HFFc6 (cell line): ENCODE results near the gene SLC22A23. TPM values are rescaled to one million over a fixed set of nuclear protein-coding genes. Genes with fewer than 3 reads are reported as not detected.

Source experiments
- DNase-seq: peaks from one replicate; pipeline ENCODE4 v3.0.0-alpha.2; 2018
- H3K27ac Mint-ChIP-seq: 2 replicates; pipeline ENCODE4 v1.8.0; 2020; ENCODE audit warnings: mild to moderate bottlenecking, mixed read lengths
- H3K27me3 Mint-ChIP-seq: 2 replicates; pipeline ENCODE4 v1.8.0; 2021; ENCODE audit warnings: mild to moderate bottlenecking, moderate library complexity, mixed read lengths; ENCODE audit not compliant: insufficient read depth
- H3K36me3 Mint-ChIP-seq: 2 replicates; pipeline ENCODE4 v1.8.0; 2021; ENCODE audit warnings: low read depth, mixed read lengths
- H3K4me1 Mint-ChIP-seq: 2 replicates; pipeline ENCODE4 v1.8.0; 2020; ENCODE audit warnings: low read depth, mixed read lengths
- H3K4me3 Mint-ChIP-seq: 2 replicates; pipeline ENCODE4 v1.8.0; 2020; ENCODE audit warnings: mild to moderate bottlenecking, moderate library complexity, mixed read lengths
- H3K9me3 Mint-ChIP-seq: 2 replicates; pipeline ENCODE4 v1.8.0; 2020; ENCODE audit warnings: mild to moderate bottlenecking, mixed read lengths
- total RNA-seq, 6 experiments: library from RNA; stranded (reverse); fragmentation: NEBNext Ultra II Directional; extraction: Animal tissue kit (Norgen Biotek cat#: 25700); gene quantifications; 2 replicates in 1 of 6; 3 replicates in 5 of 6; pipeline ENCODE4 v1.2.3, GENCODE V29; 2021
- TF ChIP-seq, protein P1 (sequence below): fragments of 200-600 bp; sonication (generic); IDR thresholded peaks from 2 replicates; pipeline ENCODE4 v1.5.0; 2021; ENCODE audit warnings: antibody characterized with exemption, mild to moderate bottlenecking

SLC22A23 gene
- total RNA-seq, 6 experiments from 2014 or later: 0.10 to 0.55 (median 0.21) TPM

DNA sequence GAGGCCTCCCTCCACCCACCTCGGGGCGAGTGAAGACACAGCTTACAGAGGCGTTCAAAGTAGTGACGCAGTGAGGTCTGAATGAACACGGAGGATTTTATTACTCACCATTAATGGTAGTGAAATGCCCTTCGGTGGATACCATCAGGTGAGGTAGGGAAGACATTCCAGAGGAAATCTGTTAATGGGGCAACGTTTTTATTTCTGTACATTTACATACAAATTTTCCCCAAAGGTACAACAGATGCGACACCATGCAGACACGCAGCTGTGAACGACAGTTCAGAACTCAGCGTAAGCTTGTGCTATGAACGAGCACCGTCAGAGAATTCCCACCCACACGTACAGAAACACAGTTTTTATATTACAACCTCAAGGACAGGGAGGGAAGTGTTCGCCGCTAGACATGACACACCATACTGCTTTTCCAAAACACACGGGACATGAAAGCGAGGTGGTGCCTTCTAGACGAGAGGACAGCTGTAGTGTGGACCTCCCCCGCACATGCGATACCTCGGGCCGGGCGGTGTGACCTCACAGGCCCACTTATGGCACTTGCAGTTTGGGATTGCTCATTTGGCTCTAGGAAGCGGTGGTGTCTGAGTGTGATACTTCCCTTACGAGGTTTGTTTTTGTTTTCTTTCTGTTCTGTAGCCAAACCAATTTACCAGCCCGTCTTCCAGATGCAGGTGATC, 187.4 kb downstream of the SLC22A23 start:
- H3K36me3 Mint-ChIP-seq: peaks cover 16% of the 10 kb centered on the region
- H3K4me3 Mint-ChIP-seq: no peak overlapping the region
- no peak for DNase-seq
- H3K27ac Mint-ChIP-seq: no peak overlapping the region
- TF ChIP-seq, protein P1, sequence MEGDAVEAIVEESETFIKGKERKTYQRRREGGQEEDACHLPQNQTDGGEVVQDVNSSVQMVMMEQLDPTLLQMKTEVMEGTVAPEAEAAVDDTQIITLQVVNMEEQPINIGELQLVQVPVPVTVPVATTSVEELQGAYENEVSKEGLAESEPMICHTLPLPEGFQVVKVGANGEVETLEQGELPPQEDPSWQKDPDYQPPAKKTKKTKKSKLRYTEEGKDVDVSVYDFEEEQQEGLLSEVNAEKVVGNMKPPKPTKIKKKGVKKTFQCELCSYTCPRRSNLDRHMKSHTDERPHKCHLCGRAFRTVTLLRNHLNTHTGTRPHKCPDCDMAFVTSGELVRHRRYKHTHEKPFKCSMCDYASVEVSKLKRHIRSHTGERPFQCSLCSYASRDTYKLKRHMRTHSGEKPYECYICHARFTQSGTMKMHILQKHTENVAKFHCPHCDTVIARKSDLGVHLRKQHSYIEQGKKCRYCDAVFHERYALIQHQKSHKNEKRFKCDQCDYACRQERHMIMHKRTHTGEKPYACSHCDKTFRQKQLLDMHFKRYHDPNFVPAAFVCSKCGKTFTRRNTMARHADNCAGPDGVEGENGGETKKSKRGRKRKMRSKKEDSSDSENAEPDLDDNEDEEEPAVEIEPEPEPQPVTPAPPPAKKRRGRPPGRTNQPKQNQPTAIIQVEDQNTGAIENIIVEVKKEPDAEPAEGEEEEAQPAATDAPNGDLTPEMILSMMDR: no peak
- H3K4me1 Mint-ChIP-seq: no peaks in the 10 kb centered on the region
- no peaks in the 10 kb centered on the region for H3K9me3 Mint-ChIP-seq
- H3K27me3 Mint-ChIP-seq: no peaks in the 10 kb centered on the region; the same call in 1 of the 2 replicates

DNA sequence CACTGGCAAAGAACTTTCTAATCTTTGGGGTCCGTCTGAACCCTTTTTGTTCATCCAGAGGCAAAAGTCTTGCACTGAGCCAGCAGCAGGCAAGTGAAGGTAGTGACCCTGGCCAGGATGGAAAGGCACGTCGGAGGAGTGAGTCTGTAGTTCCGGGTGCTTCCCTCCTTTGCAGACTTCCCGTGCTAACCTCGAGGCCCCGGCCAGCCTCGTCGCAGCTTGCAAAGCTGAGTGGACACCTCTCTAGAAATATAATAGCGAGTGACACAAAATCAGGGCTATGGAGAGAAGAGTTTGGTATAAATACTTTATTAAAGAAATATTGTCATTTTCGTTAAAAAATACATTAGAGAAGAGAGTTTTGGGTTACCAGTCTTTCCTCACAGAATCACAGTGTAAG, 188.2 kb downstream of the SLC22A23 start:
- no peak overlapping the region for H3K27ac Mint-ChIP-seq
- H3K9me3 Mint-ChIP-seq: no peaks in the 10 kb centered on the region
- no peaks in the 10 kb centered on the region; the same call in 1 of the 2 replicates for H3K27me3 Mint-ChIP-seq
- no peak overlapping the region for H3K4me3 Mint-ChIP-seq
- peaks cover 16% of the 10 kb centered on the region for H3K36me3 Mint-ChIP-seq
- H3K4me1 Mint-ChIP-seq: no peaks in the 10 kb centered on the region
- TF ChIP-seq, protein P1: no peak
- DNase-seq: no peak

DNA sequence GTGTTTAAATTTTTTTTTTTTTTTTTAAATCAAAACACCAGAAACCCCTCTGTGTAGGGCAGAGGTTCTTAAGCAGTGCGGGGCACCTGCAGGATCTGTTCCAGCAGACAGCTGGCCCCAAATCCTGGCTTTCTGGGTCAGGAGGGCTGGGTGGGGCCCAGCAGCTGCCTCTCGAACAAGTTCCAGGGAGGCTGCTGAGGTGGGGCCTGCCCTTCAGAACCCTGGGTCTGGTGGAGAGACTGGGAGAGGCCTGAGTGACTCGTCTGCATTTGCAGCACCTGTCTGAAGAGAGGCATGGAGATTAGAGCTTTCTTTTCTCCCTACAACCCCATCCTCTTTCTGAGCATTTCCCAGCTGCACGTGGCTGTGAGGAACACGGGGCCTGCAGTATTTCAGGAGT, 189.7 kb downstream of the SLC22A23 start:
- TF ChIP-seq, protein P1: no peak
- H3K27ac Mint-ChIP-seq: no peak overlapping the region
- no peak for DNase-seq
- no peaks in the 10 kb centered on the region; the same call in 1 of the 2 replicates for H3K27me3 Mint-ChIP-seq
- peaks cover 11% of the 10 kb centered on the region; the same call in 1 of the 2 replicates for H3K4me1 Mint-ChIP-seq
- H3K9me3 Mint-ChIP-seq: no peaks in the 10 kb centered on the region
- no peak overlapping the region for H3K4me3 Mint-ChIP-seq
- peaks cover 20% of the 10 kb centered on the region for H3K36me3 Mint-ChIP-seq

DNA sequence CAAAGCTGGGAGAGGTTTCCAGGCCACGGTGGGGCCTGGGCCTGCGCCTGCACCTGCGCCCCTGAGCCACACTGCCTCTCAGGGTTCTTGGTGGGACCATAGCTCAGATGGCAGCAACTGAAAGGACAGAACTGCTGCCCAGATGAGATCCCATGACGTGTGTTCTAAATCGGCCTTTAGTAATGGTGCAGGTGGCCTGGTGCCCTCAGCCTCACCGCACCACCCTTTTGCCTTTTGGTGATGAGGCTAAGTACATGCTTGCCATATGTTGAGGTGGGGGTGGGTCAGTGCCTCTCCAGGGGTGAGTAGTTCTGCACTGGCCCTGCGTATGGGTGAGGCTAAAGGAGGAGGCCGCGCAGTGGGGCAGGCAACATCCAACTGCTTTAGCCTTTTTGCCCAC, 190.7 kb downstream of the SLC22A23 start:
- DNase-seq: no peak
- peaks cover 21% of the 10 kb centered on the region for H3K4me1 Mint-ChIP-seq
- no peak overlapping the region for H3K4me3 Mint-ChIP-seq
- H3K9me3 Mint-ChIP-seq: no peaks in the 10 kb centered on the region
- no peaks in the 10 kb centered on the region; the same call in 1 of the 2 replicates for H3K27me3 Mint-ChIP-seq
- TF ChIP-seq, protein P1: no peak
- H3K27ac Mint-ChIP-seq: no peak overlapping the region
- H3K36me3 Mint-ChIP-seq: peaks cover 14% of the 10 kb centered on the region

DNA sequence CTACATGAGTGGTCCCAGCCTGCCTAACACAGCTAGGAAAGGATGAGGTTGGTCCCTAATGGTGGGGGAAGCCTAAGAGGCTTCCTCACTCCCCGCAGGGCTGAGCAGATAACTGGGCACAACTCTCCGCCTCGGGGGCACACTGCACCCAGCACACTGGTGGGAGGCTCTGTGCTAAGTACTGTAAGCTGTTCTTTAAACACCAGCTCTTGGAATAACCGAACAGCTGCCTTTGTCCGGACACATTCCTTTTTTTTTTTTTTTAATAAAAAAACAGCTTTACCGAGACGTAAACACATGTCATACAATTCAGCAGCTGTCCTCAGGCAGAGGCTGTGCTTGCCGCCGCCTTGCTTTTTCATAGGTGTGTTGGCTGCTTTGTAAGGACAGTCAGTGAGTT, 191.2 kb downstream of the SLC22A23 start:
- Mint-ChIP-seq H3K4me1 (peaks cover 26% of the 10 kb centered on the region), H3K9me3 (no peaks in the 10 kb centered on the region), H3K27me3 (no peaks in the 10 kb centered on the region; the same call in 1 of the 2 replicates), H3K36me3 (peaks cover 9% of the 10 kb centered on the region), H3K27ac (no peak overlapping the region), H3K4me3 (no peak overlapping the region)
- TF ChIP-seq, protein P1: no peak
- DNase-seq: no peak
